NCI-H446 treated with DMSO at 0.1 percent for 48 hours (cell line): ENCODE measurements around the gene VWF.

Experiments
- DNase-seq: peaks from one replicate; lab custom pipeline; 2025; lab: John Stamatoyannopoulos, UW

The VWF gene

DNA sequence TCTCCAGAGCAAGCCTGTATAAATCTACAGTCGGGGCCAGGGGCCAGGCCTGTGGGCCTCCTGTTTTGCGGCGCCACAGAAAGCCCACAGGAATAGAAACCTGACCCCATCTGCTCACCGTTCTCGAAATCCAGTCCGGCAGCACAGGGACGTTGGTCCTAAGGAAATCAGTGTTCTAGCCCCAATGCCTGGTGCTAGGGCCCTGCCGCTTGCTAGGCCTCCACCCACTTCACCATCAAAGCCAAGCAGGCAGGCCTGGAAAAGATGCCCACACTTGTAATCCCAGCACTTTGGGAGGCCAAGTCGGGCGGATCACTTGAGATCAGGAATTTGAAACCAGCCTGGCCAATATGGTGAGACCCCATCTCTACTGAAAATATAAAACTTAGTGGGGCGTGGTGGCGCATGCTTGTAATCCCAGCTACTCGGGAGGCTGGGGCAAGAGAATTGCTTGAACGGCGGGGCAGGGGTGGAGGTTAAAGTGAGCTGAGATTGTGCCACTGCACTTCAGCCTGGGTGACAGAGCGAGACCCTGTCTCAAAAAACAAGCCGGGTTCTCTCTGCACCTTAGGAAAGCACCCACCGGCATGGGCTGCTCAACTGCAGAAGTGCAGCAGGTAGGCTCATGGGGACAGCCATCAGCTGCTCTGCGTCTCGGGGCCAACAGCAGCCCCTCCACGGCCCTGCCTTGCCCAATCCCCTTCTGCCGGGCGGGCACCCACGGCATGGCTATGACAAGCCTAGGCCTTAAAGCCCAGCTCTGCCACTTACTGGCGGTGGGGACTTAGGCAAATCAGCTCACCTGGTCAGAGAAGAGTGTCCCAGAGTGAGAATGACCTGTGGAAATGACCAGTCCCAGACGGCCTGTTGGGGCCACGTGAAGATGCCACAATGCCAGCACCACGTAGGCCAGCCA, 47.4 kb downstream of the VWF start:
- no peak for DNase-seq

DNA sequence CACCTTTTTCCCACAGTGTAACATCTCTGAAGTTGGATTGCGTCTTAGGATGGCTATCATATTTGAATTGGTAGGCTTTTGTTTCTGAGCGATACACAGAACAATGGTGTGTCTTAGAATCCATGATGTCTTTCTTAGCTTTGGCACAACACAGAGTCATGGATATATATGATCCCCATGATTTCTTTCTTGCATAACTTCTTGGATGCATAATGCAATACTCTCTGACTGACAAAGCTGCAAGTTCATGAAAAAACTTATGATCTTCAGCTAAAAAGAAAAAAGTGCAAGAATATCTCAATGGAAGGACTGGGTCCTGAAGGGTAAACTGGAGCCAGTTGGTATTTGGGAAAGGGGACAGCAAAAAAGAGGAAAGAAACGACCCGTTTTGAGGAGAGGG, 48.1 kb downstream of the VWF start:
- no peak for DNase-seq

DNA sequence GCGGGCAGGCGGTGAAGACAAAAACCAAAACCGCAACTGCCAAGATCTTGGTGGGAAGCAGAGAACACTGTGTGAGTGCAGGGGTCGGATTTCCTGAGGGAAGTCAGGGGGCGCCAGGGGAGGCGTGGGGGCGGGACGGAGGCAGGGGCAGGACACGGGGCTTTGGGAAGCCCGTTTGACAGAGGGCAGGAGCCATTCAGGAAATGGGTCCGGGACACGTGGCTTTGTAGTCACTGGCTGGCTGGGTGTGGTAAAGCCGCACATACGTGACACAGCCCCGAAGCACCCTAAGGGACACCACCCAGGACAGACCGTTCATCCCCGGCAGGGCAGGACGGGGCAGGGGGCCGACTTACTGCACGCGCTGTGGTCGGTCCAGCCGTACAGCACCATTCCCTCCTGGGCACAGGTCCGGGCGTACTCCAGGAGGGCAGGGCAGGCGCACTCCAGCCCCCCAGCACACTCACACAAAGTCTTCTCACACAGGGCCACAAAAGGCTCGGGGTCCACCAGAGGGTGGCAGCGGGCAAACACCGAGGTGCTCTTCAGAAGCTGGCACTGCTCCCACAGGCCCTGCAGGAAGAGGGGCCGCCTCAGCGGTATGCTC, 49.4 kb downstream of the VWF start:
- DNase-seq = no peak

DNA sequence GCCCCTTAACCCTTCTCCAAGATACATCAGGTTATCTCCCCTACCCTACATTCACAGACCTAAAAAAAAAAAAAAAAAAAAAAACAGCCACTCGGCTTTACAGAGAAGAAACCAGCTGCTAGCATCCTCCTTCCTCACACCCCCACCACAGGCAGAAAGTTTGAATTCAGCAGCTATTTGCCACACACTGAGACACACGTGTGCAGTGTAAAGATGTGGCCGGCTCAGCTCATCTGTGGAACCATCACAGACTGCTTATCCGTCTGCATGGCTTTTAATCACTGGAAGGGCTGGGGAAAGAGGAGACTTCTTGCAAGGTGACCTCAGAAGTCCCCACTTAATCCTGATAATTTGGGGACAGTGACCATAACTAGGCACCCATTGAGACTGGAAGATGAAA, 50.0 kb downstream of the VWF start:
- no peak for DNase-seq

DNA sequence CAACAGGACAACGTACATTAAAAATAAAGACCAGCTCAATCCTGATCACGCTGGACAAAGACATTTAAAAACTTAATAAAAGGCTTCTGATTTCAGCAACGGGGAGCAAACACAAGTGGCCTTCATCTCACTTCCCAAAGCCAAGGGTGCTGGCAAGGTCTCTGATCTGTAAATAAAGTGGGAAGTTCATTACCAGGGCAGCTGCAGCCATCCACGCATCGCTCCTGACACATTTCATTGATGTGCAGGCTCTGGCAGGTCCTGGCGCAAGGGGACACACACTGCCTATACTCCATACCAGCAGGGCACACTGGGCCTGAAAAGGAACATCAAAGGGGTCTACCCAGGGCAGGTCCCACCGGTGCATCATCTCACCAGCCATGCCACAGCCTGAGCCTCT, 51.0 kb downstream of the VWF start:
- DNase-seq = no peak

DNA sequence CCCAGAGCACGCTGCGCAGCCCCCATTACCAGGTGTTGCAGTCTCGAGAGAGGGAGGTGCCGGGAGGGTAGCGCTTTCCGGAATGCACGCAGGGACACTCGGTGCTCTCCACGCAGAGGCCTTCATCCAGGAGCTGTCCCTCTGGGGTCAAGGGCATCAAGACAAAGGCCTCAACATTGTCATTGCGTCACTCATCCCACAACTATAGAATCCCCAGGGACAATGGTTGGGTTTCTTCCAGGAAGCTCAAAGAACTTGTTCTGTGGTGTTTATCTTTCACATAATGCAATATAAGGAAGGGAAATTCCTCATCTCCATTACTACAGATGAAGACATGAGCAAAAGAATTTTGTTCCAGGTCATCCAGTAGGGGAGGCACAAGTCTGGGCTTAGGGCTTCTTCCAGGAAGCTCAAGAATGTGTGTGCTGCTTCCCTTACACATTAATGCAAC, 52.1 kb downstream of the VWF start:
- no peak for DNase-seq

DNA sequence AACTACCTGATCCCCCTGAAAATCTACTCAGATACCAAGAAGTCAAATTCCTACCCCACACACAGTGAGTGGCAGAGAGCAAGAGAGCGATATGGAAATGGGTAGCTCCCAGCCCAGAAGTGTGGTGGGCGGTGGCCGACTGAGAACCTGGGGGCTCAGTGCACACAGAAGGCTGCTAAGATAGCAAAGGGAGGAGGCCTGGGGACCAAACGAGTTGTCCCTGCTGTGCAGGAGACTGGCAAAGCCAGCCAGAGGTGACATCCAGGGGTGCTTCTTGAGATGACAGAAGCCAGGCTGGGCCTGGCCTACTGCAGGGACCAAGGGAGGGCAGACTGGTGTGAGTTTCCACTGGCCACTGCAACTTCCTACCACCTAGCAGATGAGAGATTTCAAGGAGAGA, 52.9 kb downstream of the VWF start:
- no peak for DNase-seq

DNA sequence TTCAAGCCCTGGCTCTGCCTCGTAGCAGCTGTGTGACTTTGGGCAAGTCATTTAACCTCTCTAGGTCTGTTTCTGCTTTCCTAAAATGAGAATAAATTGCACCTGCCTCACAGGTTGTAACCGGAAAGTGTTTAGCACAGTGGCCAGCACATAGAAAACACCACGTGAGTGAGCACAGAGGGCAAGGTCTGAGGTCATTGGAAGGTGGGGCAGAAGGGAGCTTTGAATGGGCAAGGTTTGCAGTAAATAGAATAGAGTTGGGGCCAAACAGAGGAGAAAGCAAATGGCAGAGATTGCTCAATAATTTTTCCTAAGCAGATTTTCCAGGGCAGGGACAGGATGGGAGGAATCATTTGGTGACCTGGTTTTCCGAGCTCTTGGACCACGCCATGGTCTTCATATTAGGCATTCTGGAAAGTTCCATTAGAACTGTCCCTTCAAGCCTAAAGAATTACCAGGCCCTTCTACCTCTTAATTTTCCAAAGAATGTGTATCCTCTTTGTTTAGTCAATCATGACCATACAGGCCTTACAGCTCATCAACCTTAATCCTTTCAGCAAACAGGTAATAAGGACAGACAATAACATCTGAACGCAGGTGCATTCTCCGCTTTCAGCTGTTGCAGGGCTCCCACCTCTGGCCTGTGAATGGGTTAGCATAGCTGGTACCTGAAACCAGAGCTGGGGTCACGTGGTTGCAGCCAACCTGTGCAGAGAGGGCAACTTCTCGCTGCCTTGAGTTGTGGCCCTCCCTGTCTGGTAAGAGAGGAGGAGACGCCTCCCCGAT, 53.8 kb downstream of the VWF start:
- no peak for DNase-seq

DNA sequence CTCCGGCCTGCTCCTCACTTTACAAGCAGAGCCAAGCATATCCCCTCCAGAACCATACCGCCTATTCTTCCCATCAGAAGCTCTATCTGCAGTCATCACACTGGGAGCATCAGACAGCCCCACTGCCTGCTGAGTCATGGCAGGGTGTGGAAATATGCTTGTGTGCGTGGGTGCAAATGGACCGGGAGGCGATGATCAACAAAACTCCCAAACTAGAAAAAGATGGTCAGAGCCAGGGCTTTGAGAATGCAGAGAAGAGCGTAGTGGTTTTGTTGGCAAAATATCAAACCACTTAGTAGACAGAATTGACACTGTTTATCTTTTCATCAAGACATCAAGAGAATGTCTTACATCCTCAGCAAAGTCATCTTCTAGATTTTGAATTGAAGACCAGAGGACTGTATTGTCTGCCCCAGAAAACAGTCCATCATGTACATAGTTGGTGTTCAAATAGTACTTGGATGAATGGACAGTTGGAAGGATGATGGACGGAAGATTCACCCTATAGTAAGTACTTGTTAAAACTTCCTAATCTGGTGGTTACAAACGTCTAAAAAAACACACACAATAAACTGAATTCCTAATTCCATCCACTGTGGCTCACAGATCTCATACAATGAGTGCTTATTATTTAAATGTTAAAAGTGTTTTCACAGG, 54.9 kb downstream of the VWF start:
- no peak for DNase-seq

DNA sequence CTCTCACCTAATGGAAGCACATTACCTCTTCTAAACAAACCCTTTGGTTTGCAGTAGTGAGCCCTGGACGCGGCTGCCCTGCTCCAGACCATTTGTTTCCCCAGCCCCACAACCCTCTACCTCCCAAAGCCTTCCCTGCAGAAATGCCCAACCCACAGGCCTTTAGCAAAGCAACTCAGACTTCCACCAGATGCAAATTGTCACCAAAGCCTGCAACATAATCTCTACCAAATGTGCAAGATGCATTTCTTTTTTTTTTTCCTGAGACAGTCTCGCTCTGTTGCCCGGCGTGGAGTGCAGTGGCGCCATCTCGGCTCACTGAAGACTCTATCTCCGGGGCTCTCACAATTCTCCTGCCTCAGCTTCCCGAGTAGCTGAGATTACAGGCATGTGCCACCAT, 56.2 kb downstream of the VWF start:
- no peak for DNase-seq

DNA sequence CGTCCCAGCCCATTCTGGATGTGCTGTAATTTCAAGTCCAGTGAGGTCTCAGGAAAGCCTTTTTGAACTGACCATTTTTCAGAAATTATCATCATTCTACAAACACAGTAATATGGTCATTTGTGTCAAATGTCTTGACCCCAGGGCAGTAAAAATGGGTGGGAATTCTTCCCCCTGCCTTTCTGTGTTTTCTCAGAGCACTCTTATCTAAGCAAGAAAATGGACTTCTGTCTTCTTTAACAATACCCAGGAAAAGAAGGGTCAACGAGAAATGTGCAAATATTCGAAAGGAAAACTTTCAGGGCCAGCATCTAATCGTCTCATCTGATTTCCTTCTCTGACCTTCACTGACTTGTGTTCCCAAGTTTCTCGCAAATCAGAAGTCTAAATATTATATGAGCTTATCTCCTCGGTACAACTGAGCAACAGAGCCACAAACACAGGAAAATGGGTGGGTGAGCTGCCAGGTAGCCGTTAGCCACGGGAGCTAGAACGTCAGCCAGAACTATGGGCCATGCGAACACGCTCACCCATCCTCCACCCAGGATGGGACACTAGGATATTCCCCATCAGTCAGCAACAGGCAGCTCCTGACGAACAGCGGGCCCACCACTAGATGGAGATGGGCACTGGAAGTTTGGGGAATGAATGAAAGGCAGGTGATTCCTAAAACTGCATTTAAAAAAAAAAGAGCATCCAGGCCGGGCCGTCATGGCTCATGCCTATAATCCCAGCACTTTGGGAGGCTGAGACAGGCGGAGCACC, 57.1 kb downstream of the VWF start:
- DNase-seq = peak; percentile 58

DNA sequence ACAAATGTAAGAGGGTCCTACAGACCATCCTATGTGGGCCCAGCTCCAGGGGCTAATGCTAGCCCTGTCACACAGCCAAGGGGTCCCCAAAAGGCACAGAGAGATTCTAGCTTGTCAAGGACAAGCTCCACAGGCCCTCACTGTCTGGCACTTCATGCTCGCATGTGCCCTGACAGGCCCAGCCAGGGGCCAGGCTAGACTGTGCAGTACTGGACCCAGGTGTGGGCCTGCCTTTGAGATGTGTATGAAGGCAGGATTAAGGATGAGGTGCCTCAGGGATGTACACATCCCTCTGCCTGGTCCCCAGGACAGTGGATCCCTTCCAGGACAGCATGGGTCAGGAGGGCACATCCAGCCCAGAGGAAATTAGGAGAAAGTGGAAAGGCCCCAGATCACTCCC, 57.8 kb downstream of the VWF start:
- DNase-seq = no peak

DNA sequence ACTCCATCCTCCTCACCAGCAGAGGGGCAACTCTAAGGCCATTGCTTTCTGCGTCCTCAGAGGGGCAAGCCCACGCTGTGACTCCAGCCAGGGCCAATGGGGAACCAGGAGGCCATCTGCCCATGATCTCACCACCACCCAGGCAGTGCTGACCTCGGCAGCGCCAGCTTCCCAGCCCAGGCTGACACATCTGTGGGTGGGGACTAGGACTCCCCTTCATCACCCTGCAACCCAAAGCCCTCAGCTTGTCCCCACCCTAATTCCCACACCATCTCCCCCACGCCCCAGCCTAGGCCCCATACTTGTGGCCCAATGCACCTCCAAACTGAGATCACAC, 58.6 kb downstream of the VWF start:
- DNase-seq = no peak

DNA sequence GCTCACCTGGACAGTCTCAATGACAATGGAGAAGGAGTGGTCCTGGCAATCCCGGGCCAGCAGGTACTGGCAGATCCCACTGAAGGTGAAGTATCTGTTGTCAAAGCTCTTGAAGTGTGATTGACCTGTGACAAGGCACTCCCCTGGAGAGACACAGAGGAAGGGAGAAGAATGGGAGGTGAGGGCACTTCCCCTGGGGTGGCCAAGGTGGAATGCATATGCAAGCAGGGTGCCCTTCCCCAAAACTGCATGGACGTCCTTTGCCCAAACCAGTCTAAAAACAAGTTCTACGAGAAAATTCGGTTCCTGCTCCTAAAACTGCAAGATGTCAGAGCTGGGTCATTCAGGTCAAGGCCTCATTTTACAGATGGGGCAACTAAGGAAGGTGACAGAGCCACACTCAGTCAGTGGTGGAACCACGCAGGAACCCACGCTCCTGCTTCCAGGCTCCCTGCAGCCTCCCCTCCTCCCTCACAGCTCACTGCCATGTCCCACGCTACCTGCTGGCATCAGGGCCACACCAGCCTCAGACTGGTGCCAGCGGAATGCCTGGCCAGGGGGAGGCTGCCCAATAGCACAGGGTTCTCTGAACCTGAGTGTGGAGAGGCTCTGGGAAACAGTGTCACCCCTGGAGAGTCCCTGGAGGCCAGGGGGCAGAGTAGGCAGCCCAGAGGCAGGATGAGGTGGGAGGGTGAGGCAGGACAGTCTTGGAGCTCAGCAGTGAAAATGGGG, 59.2 kb downstream of the VWF start:
- no peak for DNase-seq

DNA sequence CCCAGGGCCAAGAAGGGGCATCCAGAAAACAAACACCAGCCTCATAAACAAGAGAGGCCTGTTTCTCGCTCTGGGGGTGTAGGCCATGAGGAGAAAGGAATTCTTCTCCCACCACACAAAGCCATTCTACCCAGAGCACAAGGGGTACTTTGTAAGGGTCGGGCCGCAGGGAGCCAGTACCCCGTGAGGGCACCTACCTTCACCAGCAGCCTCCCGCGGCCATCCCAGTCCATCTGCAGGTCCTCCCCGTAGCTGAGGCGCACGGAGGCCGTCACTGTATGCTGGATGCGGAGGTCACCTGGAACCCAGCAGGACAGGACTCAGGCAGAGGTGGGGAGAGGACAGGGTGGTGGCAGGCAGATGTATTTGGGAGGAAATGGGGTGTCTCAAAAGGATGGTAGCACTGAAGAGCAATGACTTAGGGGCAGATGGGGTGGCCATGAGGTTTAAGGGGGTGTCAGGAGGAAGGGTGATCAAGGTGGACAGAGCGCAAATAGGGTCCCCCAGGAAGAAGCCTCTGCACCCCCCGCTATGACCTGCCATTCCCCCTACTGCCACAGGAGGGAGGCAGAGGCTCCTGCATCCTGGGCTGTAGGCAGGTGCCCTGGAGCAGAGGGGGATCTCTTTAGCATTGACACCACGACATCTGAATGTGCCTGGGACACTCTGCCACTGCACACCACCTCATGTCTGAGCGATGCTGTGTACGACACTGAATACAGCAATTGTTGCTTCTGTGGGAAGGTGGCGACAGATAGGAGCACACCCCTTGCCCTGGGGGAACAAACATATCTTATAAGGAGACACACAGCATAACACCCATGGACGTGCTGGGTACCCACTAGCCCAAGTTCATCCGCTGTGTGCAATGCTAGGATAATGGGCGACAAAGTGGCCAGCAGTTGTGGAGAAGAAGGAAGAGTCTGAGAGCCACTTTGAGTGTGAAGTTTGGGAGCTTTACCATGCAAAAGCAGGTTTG, 61.4 kb downstream of the VWF start:
- DNase-seq = peak; percentile 29

DNA sequence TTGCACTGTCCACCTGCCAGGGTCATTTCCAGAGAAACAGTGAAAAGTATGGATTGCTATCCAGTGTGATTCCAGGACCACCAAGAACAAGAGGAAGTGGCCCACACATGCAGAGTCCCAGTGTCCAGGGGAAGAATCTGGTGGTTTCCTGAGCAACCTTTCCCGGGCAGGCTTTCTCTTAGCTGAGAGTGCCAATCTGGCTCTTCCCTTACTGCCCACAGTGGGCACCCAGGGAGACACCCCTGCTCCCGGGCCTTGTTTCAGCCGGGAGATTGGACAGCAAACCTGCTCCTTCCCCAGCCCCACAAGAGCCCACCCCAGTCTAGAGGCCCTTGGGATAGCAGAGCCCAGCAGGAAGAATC, 62.1 kb downstream of the VWF start:
- DNase-seq = no peak

DNA sequence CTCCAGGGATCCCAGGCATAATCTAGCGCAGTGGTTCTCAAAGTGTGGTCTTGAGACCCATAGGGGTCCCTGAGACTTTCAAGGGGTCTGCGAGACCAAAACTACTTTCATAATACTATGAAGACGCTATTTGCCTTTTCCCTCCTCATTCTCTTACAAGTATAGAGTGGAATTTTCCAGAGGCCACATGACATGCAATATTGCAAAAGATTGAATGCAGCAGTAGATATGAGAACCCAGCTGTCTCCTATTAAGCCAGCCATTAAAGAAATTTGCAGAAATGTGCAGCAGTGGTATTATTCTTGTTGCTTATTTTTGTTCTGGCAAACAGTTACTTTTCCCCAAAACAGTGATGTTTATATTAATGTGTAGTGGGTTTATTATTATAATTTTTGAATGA, 62.8 kb downstream of the VWF start:
- DNase-seq = no peak

DNA sequence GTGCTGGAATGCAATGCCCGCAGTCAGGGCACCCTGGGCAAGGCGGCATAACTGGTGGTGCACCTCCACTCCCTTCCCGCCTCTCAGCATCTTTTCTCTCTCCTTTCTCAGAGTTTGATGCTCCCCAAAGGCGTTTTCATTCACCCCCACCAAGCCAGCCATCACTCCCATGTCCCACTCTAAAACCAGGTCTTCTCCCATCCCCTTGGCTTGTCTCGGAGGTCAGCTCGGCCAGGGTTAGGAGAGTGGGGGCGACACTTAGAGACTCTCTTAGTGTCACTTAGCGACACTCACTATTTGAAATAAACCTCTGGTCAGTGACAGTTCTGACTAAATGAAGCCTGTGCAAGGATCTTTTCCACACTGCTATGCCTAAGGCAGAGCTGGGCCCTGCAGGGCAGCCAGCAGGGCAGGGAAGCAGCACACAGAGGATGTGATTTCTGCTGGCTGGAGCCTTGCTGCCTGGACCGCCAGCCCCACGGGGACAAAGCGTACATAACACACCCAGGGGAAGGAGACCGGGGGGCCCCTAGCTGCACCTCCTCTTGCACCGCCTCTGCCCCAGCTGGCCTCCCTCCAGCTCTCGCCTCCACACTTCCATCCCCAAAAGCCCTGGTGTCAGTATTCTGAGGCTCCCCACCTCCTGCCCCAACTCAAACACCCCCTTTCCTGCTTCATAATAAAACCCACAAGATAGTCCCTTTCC, 64.5 kb downstream of the VWF start:
- no peak for DNase-seq

DNA sequence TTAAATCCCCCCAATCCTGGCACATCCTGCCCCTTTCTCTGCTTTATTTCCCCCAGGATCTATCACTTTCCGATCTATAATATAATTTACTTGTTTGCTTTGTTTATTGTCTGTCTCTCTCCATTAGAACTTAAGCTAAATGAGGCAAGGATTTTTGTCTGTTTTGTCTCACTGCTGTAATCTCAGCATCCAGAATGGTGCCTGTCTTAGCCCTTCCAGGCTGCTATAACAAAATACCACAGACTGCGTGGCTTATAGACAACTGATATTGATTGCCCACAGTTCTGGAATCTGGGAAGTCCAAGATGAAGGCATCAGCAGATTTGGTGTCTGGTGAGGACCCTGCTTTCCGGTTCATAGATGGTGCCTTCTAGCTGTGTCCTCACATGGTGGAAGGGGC, 65.2 kb downstream of the VWF start:
- no peak for DNase-seq
